ENCODE data around the gene YAE1.
"Not testable (repeated sequence)": the region's sequence is repeated elsewhere in the genome, so short reads cannot be mapped to it uniquely, and the experiment has no call there.

The YAE1 gene

GRCh38 chr7:39566023-39566921 is at the start of gene YAE1:
TSS of gene YAE1 (plus strand) at chr7:39566404. CDS start at chr7:39566419, 15 bp downstream.
- DNase-seq (ENCODE audit: low spot score), result peak; percentile 88

GRCh38 chr7:39516498-39516897 is 49.7 kb upstream of the YAE1 start:
- no peak for DNase-seq (ENCODE audit: low spot score)

- no peak for DNase-seq (ENCODE audit: low spot score)
Observed at GRCh38 chr7:39517240-39517639, 49.0 kb upstream of the YAE1 start.

- no peak for DNase-seq (ENCODE audit: low spot score)
Observed at GRCh38 chr7:39525926-39526325, 40.3 kb upstream of the YAE1 start.

GRCh38 chr7:39526666-39527065 is 39.5 kb upstream of the YAE1 start:
- no peak for DNase-seq (ENCODE audit: low spot score)

GRCh38 chr7:39527296-39527695 is 38.9 kb upstream of the YAE1 start:
- no peak for DNase-seq (ENCODE audit: low spot score)

GRCh38 chr7:39527951-39528350 is 38.3 kb upstream of the YAE1 start:
- no peak for DNase-seq (ENCODE audit: low spot score)

- no peak for DNase-seq (ENCODE audit: low spot score)
Observed at GRCh38 chr7:39528849-39529248, 37.4 kb upstream of the YAE1 start.

GRCh38 chr7:39529582-39529981 is 36.6 kb upstream of the YAE1 start:
- no peak for DNase-seq (ENCODE audit: low spot score)

GRCh38 chr7:39530971-39531370 is 35.2 kb upstream of the YAE1 start:
- no peak for DNase-seq (ENCODE audit: low spot score)

GRCh38 chr7:39531818-39532217 is 34.4 kb upstream of the YAE1 start:
- DNase-seq (ENCODE audit: low spot score), result no peak

GRCh38 chr7:39532832-39533231 is 33.4 kb upstream of the YAE1 start:
- no peak for DNase-seq (ENCODE audit: low spot score)

- DNase-seq (ENCODE audit: low spot score), result no peak
Observed at GRCh38 chr7:39534599-39534998, 31.6 kb upstream of the YAE1 start.

GRCh38 chr7:39535064-39535463 is 31.1 kb upstream of the YAE1 start:
- no peak for DNase-seq (ENCODE audit: low spot score)

GRCh38 chr7:39535720-39536119 is 30.5 kb upstream of the YAE1 start:
- no peak for DNase-seq (ENCODE audit: low spot score)

GRCh38 chr7:39536951-39537350 is 29.3 kb upstream of the YAE1 start:
- no peak for DNase-seq (ENCODE audit: low spot score)

GRCh38 chr7:39539816-39540215 is 26.4 kb upstream of the YAE1 start:
- no peak for DNase-seq (ENCODE audit: low spot score)

- DNase-seq (ENCODE audit: low spot score), result no peak
Observed at GRCh38 chr7:39540320-39540719, 25.9 kb upstream of the YAE1 start.

GRCh38 chr7:39541511-39541910 is 24.7 kb upstream of the YAE1 start:
- no peak for DNase-seq (ENCODE audit: low spot score)

GRCh38 chr7:39544774-39545173 is 21.4 kb upstream of the YAE1 start:
- not testable (repeated sequence) for DNase-seq (ENCODE audit: low spot score)

- DNase-seq (ENCODE audit: low spot score), result no peak
Observed at GRCh38 chr7:39547336-39547735, 18.9 kb upstream of the YAE1 start.

- DNase-seq (ENCODE audit: low spot score), result no peak
Observed at GRCh38 chr7:39550411-39550810, 15.8 kb upstream of the YAE1 start.

- no peak for DNase-seq (ENCODE audit: low spot score)
Observed at GRCh38 chr7:39553436-39553835, 12.8 kb upstream of the YAE1 start.

GRCh38 chr7:39554583-39555165 is 11.5 kb upstream of the YAE1 start:
- no peak for DNase-seq (ENCODE audit: low spot score)
